Neural cell (in vitro differentiated cells): ENCODE measurements around the gene SRP68. TPM values are rescaled to one million over a fixed set of nuclear protein-coding genes. Genes with fewer than 3 reads are reported as not detected.

Experiments used
- H2AFZ ChIP-seq: fragments of 200-600, 300-800 bp; sonication (generic), shearing (Covaris generic); 2 replicates; pipeline ENCODE4 v1.6.0; 2014; ENCODE audit warnings: low read depth, mild to moderate bottlenecking, antibody characterized with exemption, low read length, moderate library complexity
- H3F3A ChIP-seq: fragments of 200-600 bp; shearing (Covaris generic); 2 replicates; pipeline ENCODE4 v1.6.1; 2016; ENCODE audit warnings: mild to moderate bottlenecking, moderate library complexity, mixed read lengths, antibody characterized with exemption, low read length; ENCODE audit not compliant: insufficient read depth, poor library complexity, severe bottlenecking
- H3K27ac ChIP-seq: fragments of 200-600, 300-800 bp; sonication (generic), shearing (Covaris generic); 2 replicates; pipeline ENCODE4 v1.5.1; 2014; ENCODE audit warnings: mild to moderate bottlenecking, low read length, moderate library complexity
- H3K27me3 ChIP-seq: fragments of 300-800, 200-600 bp; sonication (generic), shearing (Covaris generic); 2 replicates; pipeline ENCODE4 v1.6.0; 2014; ENCODE audit warnings: mild to moderate bottlenecking, low read depth, low read length, moderate library complexity; ENCODE audit not compliant: insufficient read depth
- H3K36me3 ChIP-seq: fragments of 300-800, 200-600 bp; sonication (generic), shearing (Covaris generic); 2 replicates; pipeline ENCODE4 v1.5.1; 2014; ENCODE audit warnings: mild to moderate bottlenecking, antibody characterized with exemption, low read length, moderate library complexity; ENCODE audit not compliant: insufficient read depth
- H3K4me2 ChIP-seq: fragments of 300-800, 200-600 bp; sonication (generic), shearing (Covaris generic); 2 replicates; pipeline ENCODE4 v1.6.0; 2014; ENCODE audit warnings: mild to moderate bottlenecking, low read length
- H3K4me3 ChIP-seq: fragments of 300-800, 200-600 bp; sonication (generic), shearing (Covaris generic); 2 replicates; pipeline ENCODE4 v1.5.1; 2014; ENCODE audit warnings: mild to moderate bottlenecking, low read length, moderate library complexity
- H3K79me2 ChIP-seq: fragments of 200-600 bp; shearing (Covaris generic); replicated peaks from 2 replicates; pipeline ENCODE4 v1.6.0; 2014; ENCODE audit warnings: mild to moderate bottlenecking, low read length, moderate library complexity; ENCODE audit not compliant: insufficient read depth
- H3K9ac ChIP-seq: fragments of 300-800, 200-600 bp; sonication (generic), shearing (Covaris generic); 2 replicates; pipeline ENCODE4 v1.6.1; 2016; ENCODE audit warnings: mild to moderate bottlenecking, low read length, mixed read lengths
- H3K9me2 ChIP-seq: fragments of 200-600 bp; shearing (Covaris generic); 2 replicates; pipeline ENCODE4 v1.6.1; 2016; ENCODE audit warnings: mild to moderate bottlenecking, low read length, mixed read lengths; ENCODE audit not compliant: insufficient read depth
- H3K9me3 ChIP-seq: fragments of 200-600, 300-800 bp; sonication (generic), shearing (Covaris generic); 2 replicates; pipeline ENCODE4 v1.6.1; 2016; ENCODE audit warnings: mild to moderate bottlenecking, mixed run types, low read length, moderate library complexity, mixed read lengths
- H4K20me1 ChIP-seq: fragments of 200-600 bp; shearing (Covaris generic); 2 replicates; pipeline ENCODE4 v1.6.1; 2016; ENCODE audit warnings: mild to moderate bottlenecking, mixed run types; ENCODE audit not compliant: insufficient read depth
- CTCF ChIP-seq: fragments of 450-650 bp; IDR thresholded peaks from 2 replicates; pipeline ENCODE4 v1.5.1; 2014; ENCODE audit warnings: antibody characterized with exemption, mild to moderate bottlenecking, moderate library complexity; ENCODE audit not compliant: poor library complexity, severe bottlenecking
- EP300 ChIP-seq: fragments of 450-650 bp; conservative IDR thresholded peaks from 2 replicates; pipeline ENCODE4 v1.6.1; 2014; ENCODE audit warnings: antibody characterized with exemption, mild to moderate bottlenecking, moderate library complexity; ENCODE audit not compliant: poor library complexity, severe bottlenecking
- EZH2 ChIP-seq: fragments of 200-600, 300-800 bp; shearing (Covaris generic), sonication (generic); IDR thresholded peaks from 2 replicates; pipeline ENCODE4 v1.6.1; 2014; ENCODE audit warnings: antibody characterized with exemption, low read length, borderline replicate concordance, mild to moderate bottlenecking; ENCODE audit not compliant: insufficient read depth, poor library complexity, severe bottlenecking
- MXI1 ChIP-seq: fragments of 450-650 bp; conservative IDR thresholded peaks from 2 replicates; pipeline ENCODE4 v1.6.1; 2014; ENCODE audit warnings: antibody characterized with exemption, mild to moderate bottlenecking; ENCODE audit not compliant: poor library complexity, severe bottlenecking
- POLR2AphosphoS5 ChIP-seq: IDR thresholded peaks from 2 replicates; pipeline ENCODE4 v1.6.1; 2012
- RAD21 ChIP-seq: fragments of 450-650 bp; conservative IDR thresholded peaks from 2 replicates; pipeline ENCODE4 v1.6.1; 2014; ENCODE audit warnings: antibody characterized with exemption, mild to moderate bottlenecking, moderate library complexity
- SMC3 ChIP-seq: fragments of 450-650 bp; conservative IDR thresholded peaks from 2 replicates; pipeline ENCODE4 v1.6.1; 2014; ENCODE audit warnings: antibody characterized with exemption, mild to moderate bottlenecking, moderate library complexity; ENCODE audit not compliant: poor library complexity
- TAF1 ChIP-seq: IDR thresholded peaks from 2 replicates; pipeline ENCODE4 v1.6.1; 2012; ENCODE audit warnings: low read depth
- polyA plus RNA-seq: library from polyadenylated mRNA; depleted of rRNA; stranded (reverse); fragments of >200 nt; gene quantifications from 2 replicates; pipeline ENCODE4 v1.2.3, GENCODE V29; 2014
- TF ChIP-seq, protein P1 (sequence below): IDR thresholded peaks from 2 replicates; pipeline ENCODE4 v1.6.1; 2012; ENCODE audit warnings: borderline replicate concordance

Gene SRP68
- polyA plus RNA-seq, 1 donor from 2014 or later: 26.3 TPM

- Histone ChIP-seq H3K27me3 (no peaks in the 10 kb centered on the region), H3K4me2 (no peak overlapping the region), H3K27ac (no peak overlapping the region), H2AFZ (no peak overlapping the region), H3K9me3 (no peaks in the 10 kb centered on the region), H3K36me3 (peaks cover 7% of the 10 kb centered on the region), H3K79me2 (no peaks in the 10 kb centered on the region), H3F3A (no peaks in the 10 kb centered on the region), H4K20me1 (no peaks in the 10 kb centered on the region), H3K9ac (no peak overlapping the region), H3K4me3 (no peak overlapping the region), H3K9me2 (no peaks in the 10 kb centered on the region)
- no peak for TF ChIP-seq MXI1
- no peak for TF ChIP-seq SMC3
- TF ChIP-seq EZH2: no peak
- no peak for TF ChIP-seq POLR2AphosphoS5
- no peak for TF ChIP-seq EP300
- no peak for TF ChIP-seq TAF1
- TF ChIP-seq, protein P1, sequence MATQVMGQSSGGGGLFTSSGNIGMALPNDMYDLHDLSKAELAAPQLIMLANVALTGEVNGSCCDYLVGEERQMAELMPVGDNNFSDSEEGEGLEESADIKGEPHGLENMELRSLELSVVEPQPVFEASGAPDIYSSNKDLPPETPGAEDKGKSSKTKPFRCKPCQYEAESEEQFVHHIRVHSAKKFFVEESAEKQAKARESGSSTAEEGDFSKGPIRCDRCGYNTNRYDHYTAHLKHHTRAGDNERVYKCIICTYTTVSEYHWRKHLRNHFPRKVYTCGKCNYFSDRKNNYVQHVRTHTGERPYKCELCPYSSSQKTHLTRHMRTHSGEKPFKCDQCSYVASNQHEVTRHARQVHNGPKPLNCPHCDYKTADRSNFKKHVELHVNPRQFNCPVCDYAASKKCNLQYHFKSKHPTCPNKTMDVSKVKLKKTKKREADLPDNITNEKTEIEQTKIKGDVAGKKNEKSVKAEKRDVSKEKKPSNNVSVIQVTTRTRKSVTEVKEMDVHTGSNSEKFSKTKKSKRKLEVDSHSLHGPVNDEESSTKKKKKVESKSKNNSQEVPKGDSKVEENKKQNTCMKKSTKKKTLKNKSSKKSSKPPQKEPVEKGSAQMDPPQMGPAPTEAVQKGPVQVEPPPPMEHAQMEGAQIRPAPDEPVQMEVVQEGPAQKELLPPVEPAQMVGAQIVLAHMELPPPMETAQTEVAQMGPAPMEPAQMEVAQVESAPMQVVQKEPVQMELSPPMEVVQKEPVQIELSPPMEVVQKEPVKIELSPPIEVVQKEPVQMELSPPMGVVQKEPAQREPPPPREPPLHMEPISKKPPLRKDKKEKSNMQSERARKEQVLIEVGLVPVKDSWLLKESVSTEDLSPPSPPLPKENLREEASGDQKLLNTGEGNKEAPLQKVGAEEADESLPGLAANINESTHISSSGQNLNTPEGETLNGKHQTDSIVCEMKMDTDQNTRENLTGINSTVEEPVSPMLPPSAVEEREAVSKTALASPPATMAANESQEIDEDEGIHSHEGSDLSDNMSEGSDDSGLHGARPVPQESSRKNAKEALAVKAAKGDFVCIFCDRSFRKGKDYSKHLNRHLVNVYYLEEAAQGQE: no peak
- no peak for TF ChIP-seq RAD21
- TF ChIP-seq CTCF: no peak
These were observed 18.3 kb upstream of the SRP68 start for GRCh38 chr17:76090517-76091129.

DNA sequence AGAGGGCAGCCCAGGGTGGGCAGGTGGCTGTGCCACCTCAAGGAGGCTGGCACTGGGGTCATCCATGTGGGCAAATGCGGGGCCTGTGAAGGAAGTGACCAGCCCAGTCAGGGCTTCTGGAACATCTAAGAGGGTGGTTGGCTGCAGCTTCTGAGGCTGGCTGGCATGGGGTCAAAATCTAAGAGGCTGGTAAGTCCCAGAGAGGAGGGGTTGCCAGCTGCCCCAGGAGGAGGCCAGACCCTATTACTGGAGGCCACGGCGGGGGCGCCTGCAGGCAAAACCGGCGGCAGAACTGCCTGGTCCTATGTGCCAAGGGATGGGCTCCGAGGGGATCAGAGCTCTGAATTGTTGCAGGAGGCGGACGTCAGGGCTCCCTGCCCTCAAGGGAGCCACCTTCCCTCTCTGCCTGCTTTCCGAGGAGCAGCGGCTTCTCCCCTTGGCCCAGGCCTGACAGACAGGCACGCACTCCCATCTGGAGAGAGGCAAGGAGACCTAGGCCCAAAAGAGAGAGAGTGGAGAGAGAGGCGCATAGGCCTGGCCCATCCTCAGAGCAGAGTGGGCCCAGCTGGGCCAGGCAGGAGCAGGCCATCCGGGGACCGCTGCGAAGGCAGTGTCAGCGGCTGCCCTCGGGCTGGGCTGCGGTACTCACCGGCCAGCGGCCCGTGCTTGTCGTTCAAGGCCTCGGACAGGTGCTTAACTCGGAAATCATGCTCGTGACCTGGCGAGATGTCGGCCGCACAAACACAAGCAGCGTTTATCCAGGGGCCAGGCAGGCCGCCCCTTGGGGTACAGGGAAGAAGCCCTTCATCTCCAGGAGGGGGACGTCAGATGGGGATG, 17.6 kb upstream of the SRP68 start:
- H3F3A ChIP-seq: no peaks in the 10 kb centered on the region
- no peak overlapping the region for H3K9ac ChIP-seq
- H3K79me2 ChIP-seq: no peaks in the 10 kb centered on the region
- peaks cover 7% of the 10 kb centered on the region for H3K36me3 ChIP-seq
- no peaks in the 10 kb centered on the region for H4K20me1 ChIP-seq
- no peak for TF ChIP-seq EZH2
- no peak for TF ChIP-seq POLR2AphosphoS5
- no peak for TF ChIP-seq RAD21
- no peak for TF ChIP-seq CTCF
- no peak for TF ChIP-seq TAF1
- no peak for TF ChIP-seq EP300
- no peak for TF ChIP-seq SMC3
- TF ChIP-seq, protein P1: no peak
- no peak for TF ChIP-seq MXI1
- H2AFZ ChIP-seq: no peak overlapping the region
- H3K9me2 ChIP-seq: no peaks in the 10 kb centered on the region
- H3K27ac ChIP-seq: no peak overlapping the region
- no peak overlapping the region for H3K4me3 ChIP-seq
- no peak overlapping the region for H3K4me2 ChIP-seq
- H3K27me3 ChIP-seq: no peaks in the 10 kb centered on the region
- H3K9me3 ChIP-seq: no peaks in the 10 kb centered on the region
